Lower leg skin (tissue), 4 donors: ENCODE measurements around the gene TP53RK. TPM values are rescaled to one million over a fixed set of nuclear protein-coding genes. Genes with fewer than 3 reads are reported as not detected.

ENCODE experiments used
- DNase-seq, 2 donors: peaks; one replicate each; pipeline ENCODE4 v3.0.0-alpha.2; 2019; ENCODE audit warnings: low spot score in 2 of 2
- H3K4me3 ChIP-seq: fragments of 200-600 bp; sonication (generic); 2 replicates; pipeline ENCODE4 v1.5.1; 2017; ENCODE audit warnings: mild to moderate bottlenecking, low read depth; ENCODE audit not compliant: poor library complexity, severe bottlenecking
- POLR2A ChIP-seq, 2 donors: fragments of 450-650 bp; IDR thresholded peaks; one replicate each; pipeline ENCODE4 v1.6.1; 2016 to 2017; ENCODE audit warnings: antibody characterized with exemption in 2 of 2, mild to moderate bottlenecking in 1 of 2, moderate library complexity in 1 of 2
- WGBS, 2 donors: methylation state at CpG; one replicate each; pipeline ENCODE4 v1.1.5; 2018; 5-methylcytosine and 5-hydroxymethylcytosine counted together
- intact Hi-C: fragments of 100-400 bp; cut with DNase I; formaldehyde crosslinking; loops from one replicate; pipeline ENCODE4 v1.15.0; 2023; ENCODE audit warnings: low total_unique reads
- total RNA-seq, 4 donors: library from RNA; depleted of rRNA; stranded (reverse); fragments of >200 nt; gene quantifications; one replicate each; pipeline ENCODE4 v1.1.0, GENCODE V29; 2016
- TF ChIP-seq, protein P1 (sequence below), 3 donors: fragments of 450-650 bp; IDR thresholded peaks; one replicate each; pipeline ENCODE4 v1.5.1; 2016; ENCODE audit warnings: antibody characterized with exemption in 3 of 3, mild to moderate bottlenecking in 3 of 3, moderate library complexity in 2 of 3

The TP53RK gene
- total RNA-seq, 4 donors from 2014 or later, result 19.5 to 28.6 (median 24.0) TPM

DNA sequence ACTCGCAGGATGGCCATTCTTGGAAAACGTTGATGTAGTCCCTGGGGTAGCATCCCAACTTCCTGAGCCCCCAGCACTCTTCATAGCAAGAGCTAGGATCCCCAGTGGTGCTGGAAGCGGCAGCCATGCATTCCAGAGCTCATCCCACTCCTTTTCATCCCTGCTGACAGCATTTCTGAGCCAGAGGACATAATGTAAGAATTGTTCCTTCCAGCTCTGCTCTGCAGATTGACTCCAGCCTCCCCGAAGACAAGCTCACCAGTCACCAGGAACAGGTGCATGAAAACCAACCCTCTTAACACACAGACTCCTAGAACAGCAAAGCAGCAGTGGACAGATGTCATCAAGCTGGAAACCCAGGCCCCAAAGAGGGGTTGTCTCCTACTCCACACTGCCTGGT lies 41.8 kb downstream of the TP53RK start:
- DNase-seq, result peak in 1 of 2 donors; percentile 54
- intact Hi-C loops, result no loop called here
- H3K4me3 ChIP-seq, result no peak overlapping the region
- TF ChIP-seq, protein P1, sequence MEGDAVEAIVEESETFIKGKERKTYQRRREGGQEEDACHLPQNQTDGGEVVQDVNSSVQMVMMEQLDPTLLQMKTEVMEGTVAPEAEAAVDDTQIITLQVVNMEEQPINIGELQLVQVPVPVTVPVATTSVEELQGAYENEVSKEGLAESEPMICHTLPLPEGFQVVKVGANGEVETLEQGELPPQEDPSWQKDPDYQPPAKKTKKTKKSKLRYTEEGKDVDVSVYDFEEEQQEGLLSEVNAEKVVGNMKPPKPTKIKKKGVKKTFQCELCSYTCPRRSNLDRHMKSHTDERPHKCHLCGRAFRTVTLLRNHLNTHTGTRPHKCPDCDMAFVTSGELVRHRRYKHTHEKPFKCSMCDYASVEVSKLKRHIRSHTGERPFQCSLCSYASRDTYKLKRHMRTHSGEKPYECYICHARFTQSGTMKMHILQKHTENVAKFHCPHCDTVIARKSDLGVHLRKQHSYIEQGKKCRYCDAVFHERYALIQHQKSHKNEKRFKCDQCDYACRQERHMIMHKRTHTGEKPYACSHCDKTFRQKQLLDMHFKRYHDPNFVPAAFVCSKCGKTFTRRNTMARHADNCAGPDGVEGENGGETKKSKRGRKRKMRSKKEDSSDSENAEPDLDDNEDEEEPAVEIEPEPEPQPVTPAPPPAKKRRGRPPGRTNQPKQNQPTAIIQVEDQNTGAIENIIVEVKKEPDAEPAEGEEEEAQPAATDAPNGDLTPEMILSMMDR (IDR thresholded peaks at IDR 0.05), result no peak
- no peak for TF ChIP-seq POLR2A (IDR thresholded peaks at IDR 0.05)
- 41 to 45% methylated on average over 4 of the region's 4 CpGs for WGBS, 2 donors

DNA sequence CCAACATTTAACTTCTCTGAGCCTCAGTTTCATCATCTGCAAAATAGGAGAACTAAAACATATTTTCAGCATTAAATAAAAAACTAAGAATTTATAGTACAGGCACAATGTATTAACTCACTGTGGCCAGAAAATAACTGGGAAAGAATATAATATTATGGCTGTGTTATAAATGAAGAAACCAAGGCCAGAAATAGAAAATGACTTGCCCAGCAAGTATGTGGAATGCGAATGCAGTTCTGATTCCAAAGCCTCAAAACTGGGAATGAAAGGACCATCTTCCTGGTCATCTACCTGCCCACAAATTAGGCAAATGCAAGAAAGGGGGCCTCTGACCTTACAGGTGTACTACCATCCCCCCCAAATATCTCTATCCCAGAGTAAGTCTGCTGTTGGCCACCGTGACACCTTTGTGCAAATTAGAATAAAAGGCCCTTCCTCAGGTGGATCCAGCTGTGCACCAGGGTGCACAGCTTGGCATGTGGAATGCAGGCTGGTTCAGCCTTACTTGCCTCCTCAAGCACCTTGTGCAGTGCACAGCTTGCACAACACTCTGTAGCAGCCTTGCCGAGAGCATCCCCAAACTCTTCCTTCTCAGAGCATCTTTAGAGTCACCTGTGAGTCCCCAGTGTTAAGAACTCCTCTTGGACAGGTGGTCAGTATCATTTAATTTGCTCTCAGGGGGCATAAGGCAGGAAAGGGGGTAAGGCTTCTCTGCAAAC lies 42.4 kb downstream of the TP53RK start:
- 90 to 94% methylated on average over 3 of the region's 3 CpGs for WGBS, 2 donors
- no peak overlapping the region for H3K4me3 ChIP-seq
- DNase-seq, result peak in 1 of 2 donors; percentile 37
- intact Hi-C loops, result no loop called here
- TF ChIP-seq POLR2A (IDR thresholded peaks at IDR 0.05), result no peak
- TF ChIP-seq, protein P1 (IDR thresholded peaks at IDR 0.05), result no peak

DNA sequence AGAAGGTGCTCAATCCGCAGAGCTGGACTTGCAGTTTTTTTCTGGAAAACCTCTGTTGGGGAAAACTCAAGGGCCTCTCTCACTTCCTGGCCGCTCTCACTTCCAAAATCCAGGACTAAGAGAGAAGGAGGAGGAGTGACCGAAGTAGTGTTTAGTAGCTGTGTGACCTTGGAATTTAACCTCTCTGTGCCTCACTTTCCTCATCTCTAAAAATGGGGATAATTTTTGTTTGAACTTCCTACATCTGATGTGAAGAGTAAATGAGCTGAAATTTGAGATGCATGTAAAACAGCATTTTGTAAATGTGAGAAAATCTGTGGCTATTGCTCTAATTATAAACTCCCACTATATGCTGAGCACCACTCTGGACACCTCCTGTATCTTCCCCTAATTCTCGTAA lies 43.1 kb downstream of the TP53RK start:
- no peak for TF ChIP-seq POLR2A (IDR thresholded peaks at IDR 0.05)
- TF ChIP-seq, protein P1 (IDR thresholded peaks at IDR 0.05), result no peak
- intact Hi-C loops, result no loop called here
- no peak for DNase-seq
- WGBS, 2 donors, result 85% methylated on average over 4 of the region's 4 CpGs
- no peak overlapping the region for H3K4me3 ChIP-seq

GRCh38 chr20:46644733-46645132 lies 44.5 kb downstream of the TP53RK start:
- intact Hi-C loops, result no loop called here
- TF ChIP-seq, protein P1 (IDR thresholded peaks at IDR 0.05), result no peak
- TF ChIP-seq POLR2A (IDR thresholded peaks at IDR 0.05), result no peak
- 78 to 94% methylated on average over 1 of the region's 1 CpG for WGBS, 2 donors
- H3K4me3 ChIP-seq, result no peak overlapping the region
- DNase-seq, result no peak

DNA sequence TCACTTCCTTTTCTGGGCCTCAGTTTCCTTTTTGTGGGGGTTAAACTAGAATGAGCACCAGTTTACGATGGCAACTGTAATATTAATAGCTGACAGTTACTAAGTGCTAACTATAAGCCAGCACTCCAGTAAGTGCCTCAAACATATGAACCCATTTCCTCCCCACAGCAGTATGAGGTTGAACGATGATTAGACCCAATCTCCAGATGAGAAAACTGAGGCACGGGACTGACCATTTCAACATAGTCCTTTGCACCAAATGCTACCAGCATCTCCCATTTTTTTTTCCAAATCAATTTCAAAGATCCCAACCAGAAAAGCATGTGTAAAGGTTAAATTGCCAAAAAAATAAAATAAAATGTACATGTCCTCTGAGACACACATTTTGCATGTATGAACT lies 45.1 kb downstream of the TP53RK start:
- no peak for DNase-seq
- WGBS, 2 donors, result 97 to 98% methylated on average over 3 of the region's 3 CpGs
- no peak overlapping the region for H3K4me3 ChIP-seq
- intact Hi-C loops, result no loop called here
- TF ChIP-seq, protein P1 (IDR thresholded peaks at IDR 0.05), result no peak
- TF ChIP-seq POLR2A (IDR thresholded peaks at IDR 0.05), result no peak

DNA sequence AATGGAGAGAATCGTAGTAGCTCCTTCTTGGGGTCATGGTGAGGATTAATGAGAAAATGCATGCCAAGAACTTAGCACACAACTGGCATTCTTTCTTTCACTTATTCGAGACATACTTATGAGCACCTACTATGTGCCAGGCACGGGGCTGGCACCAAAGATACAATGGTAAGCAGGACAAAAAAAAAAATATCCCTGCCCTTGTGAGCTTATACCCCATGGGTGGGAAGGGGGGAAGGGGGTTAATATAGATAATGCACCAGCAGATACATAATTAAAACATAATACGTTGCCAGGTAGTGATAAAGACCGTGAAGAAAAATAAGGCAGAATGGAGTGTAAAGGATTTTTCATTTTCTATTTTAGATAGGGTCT lies 46.3 kb downstream of the TP53RK start:
- intact Hi-C loops, result no loop called here
- no peak overlapping the region for H3K4me3 ChIP-seq
- no peak for DNase-seq
- 81 to 85% methylated on average over 5 of the region's 5 CpGs for WGBS, 2 donors
- TF ChIP-seq, protein P1 (IDR thresholded peaks at IDR 0.05), result no peak
- TF ChIP-seq POLR2A (IDR thresholded peaks at IDR 0.05), result no peak
